ENCODE measurements around the gene LGR6.

DNA sequence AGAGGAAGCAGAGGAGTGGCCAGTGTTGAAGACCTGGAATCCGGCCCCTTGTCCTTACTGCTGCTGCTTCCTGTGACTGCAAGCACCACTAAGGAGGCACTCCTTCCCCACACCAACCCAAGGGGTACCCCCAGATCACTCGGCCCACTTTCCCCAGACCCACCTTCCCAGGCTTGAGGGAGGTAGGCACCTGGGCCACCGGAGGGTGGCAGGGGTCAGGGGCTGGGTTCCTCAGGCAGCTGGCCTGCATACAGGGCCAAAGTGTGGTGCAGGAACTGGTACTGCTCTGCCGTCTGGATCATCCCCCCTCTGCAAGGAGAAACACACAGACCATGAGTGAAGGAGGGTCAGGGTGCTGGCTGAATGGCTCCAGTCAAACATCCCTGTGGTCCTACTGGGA lies 45.2 kb upstream of the LGR6 start:
- TF ChIP-seq, protein P1, sequence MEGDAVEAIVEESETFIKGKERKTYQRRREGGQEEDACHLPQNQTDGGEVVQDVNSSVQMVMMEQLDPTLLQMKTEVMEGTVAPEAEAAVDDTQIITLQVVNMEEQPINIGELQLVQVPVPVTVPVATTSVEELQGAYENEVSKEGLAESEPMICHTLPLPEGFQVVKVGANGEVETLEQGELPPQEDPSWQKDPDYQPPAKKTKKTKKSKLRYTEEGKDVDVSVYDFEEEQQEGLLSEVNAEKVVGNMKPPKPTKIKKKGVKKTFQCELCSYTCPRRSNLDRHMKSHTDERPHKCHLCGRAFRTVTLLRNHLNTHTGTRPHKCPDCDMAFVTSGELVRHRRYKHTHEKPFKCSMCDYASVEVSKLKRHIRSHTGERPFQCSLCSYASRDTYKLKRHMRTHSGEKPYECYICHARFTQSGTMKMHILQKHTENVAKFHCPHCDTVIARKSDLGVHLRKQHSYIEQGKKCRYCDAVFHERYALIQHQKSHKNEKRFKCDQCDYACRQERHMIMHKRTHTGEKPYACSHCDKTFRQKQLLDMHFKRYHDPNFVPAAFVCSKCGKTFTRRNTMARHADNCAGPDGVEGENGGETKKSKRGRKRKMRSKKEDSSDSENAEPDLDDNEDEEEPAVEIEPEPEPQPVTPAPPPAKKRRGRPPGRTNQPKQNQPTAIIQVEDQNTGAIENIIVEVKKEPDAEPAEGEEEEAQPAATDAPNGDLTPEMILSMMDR (IDR thresholded peaks at IDR 0.05; ENCODE audit: low read length), result no peak
- no peak for TF ChIP-seq EZH2phosphoT487 (IDR thresholded peaks at IDR 0.05; ENCODE audit: low read length)

Measured in MM.1S (cell line).